Measurements from ENCODE around the gene WDR18.

WDR18 gene

GRCh38 chr19:964761-965694 lies 19.1 kb upstream of the WDR18 start:
- DNase-seq (ENCODE audit: low read depth), result no peak

- no peak for DNase-seq (ENCODE audit: low read depth)
Observed at GRCh38 chr19:966485-967088, 17.6 kb upstream of the WDR18 start.

GRCh38 chr19:970695-971094 lies 13.4 kb upstream of the WDR18 start:
- DNase-seq (ENCODE audit: low read depth), result no peak

GRCh38 chr19:971795-972194 lies 12.3 kb upstream of the WDR18 start:
- DNase-seq (ENCODE audit: low read depth), result no peak

- DNase-seq (ENCODE audit: low read depth), result no peak
Observed at GRCh38 chr19:972281-972680, 11.9 kb upstream of the WDR18 start.

GRCh38 chr19:973726-974563 lies 10.2 kb upstream of the WDR18 start:
- no peak for DNase-seq (ENCODE audit: low read depth)

- DNase-seq (ENCODE audit: low read depth), result no peak
Observed at GRCh38 chr19:974564-975257, 9.4 kb upstream of the WDR18 start.

- DNase-seq (ENCODE audit: low read depth), result no peak
Observed at GRCh38 chr19:976476-976875, 7.7 kb upstream of the WDR18 start.

GRCh38 chr19:977058-977464 lies 7.1 kb upstream of the WDR18 start:
- DNase-seq (ENCODE audit: low read depth), result no peak

GRCh38 chr19:979318-979741 lies 4.8 kb upstream of the WDR18 start:
- no peak for DNase-seq (ENCODE audit: low read depth)

- no peak for DNase-seq (ENCODE audit: low read depth)
Observed at GRCh38 chr19:980133-980998, 3.8 kb upstream of the WDR18 start.

GRCh38 chr19:982567-983170 lies 1.5 kb upstream of the WDR18 start:
- DNase-seq (ENCODE audit: low read depth), result peak; percentile 69

- DNase-seq (ENCODE audit: low read depth), result no peak
Observed at GRCh38 chr19:986083-986482, 1.9 kb downstream of the WDR18 start.

- DNase-seq (ENCODE audit: low read depth), result no peak
Observed at GRCh38 chr19:988081-988480, 3.9 kb downstream of the WDR18 start.

- DNase-seq (ENCODE audit: low read depth), result no peak
Observed at GRCh38 chr19:988510-988909, 4.4 kb downstream of the WDR18 start.

- no peak for DNase-seq (ENCODE audit: low read depth)
Observed at GRCh38 chr19:989381-990081, 5.4 kb downstream of the WDR18 start.

- DNase-seq (ENCODE audit: low read depth), result no peak
Observed at GRCh38 chr19:990119-990571, 6.0 kb downstream of the WDR18 start.

- no peak for DNase-seq (ENCODE audit: low read depth)
Observed at GRCh38 chr19:990746-991145, 6.6 kb downstream of the WDR18 start.

- DNase-seq (ENCODE audit: low read depth), result peak; percentile 45
Observed at GRCh38 chr19:991174-991931, 7.2 kb downstream of the WDR18 start.
